ENCODE data around the gene BAIAP2L1. TPM values are rescaled to one million over a fixed set of nuclear protein-coding genes. Genes with fewer than 3 reads are reported as not detected.

Gene BAIAP2L1
- total RNA-seq, 1 donor from 2014 or later: 35.1 TPM

GRCh38 chr7:98307971-98308466 lies 92.9 kb downstream of the BAIAP2L1 start:
- no peak for DNase-seq (ENCODE audit: low spot score)
- Histone ChIP-seq H3K36me3 (no peaks in the 10 kb centered on the region), H2AFZ (replicated peaks) (no peak overlapping the region), H4K20me1 (ENCODE audit: low read depth) (peaks cover 4% of the 10 kb centered on the region), H3K4me1 (peaks cover 6% of the 10 kb centered on the region), H3K27ac (no peak overlapping the region), H3F3A (ENCODE audit: low read depth) (no peaks in the 10 kb centered on the region), H3K4me3 (no peak overlapping the region), H3K27me3 (no peaks in the 10 kb centered on the region), H3K79me2 (ENCODE audit: low read depth) (no peaks in the 10 kb centered on the region), H3K9ac (no peak overlapping the region), H3K9me3 (ENCODE audit: low read depth) (no peaks in the 10 kb centered on the region), H3K4me2 (no peak overlapping the region)
- Mint-ChIP-seq H3K27ac (no peak overlapping the region), H3K36me3 (peaks cover 7% of the 10 kb centered on the region), H3K9me3 (no peaks in the 10 kb centered on the region), H3K4me3 (no peak overlapping the region), H3K27me3 (ENCODE audit: insufficient read depth, low read depth) (peaks cover 2% of the 10 kb centered on the region), H3K4me1 (peaks cover 5% of the 10 kb centered on the region)
- TF ChIP-seq EZH2phosphoT487 (IDR thresholded peaks at IDR 0.05) (no peak), CTCF (IDR thresholded peaks at IDR 0.05) (no peak), EZH2 (IDR thresholded peaks at IDR 0.05) (no peak)

GRCh38 chr7:98305951-98306535 lies 94.8 kb downstream of the BAIAP2L1 start:
- Histone ChIP-seq H3K4me1 (peaks cover 6% of the 10 kb centered on the region), H4K20me1 (ENCODE audit: low read depth) (peaks cover 4% of the 10 kb centered on the region), H3K9ac (no peak overlapping the region), H2AFZ (replicated peaks) (no peak overlapping the region), H3K79me2 (ENCODE audit: low read depth) (no peaks in the 10 kb centered on the region), H3K9me3 (ENCODE audit: low read depth) (no peaks in the 10 kb centered on the region), H3K27ac (no peak overlapping the region), H3K4me3 (no peak overlapping the region), H3K27me3 (no peaks in the 10 kb centered on the region), H3F3A (ENCODE audit: low read depth) (no peaks in the 10 kb centered on the region), H3K4me2 (no peak overlapping the region), H3K36me3 (no peaks in the 10 kb centered on the region)
- H3K4me3 Mint-ChIP-seq: no peak overlapping the region
- peaks cover 5% of the 10 kb centered on the region for H3K36me3 Mint-ChIP-seq
- peaks cover 4% of the 10 kb centered on the region for H3K27me3 Mint-ChIP-seq (ENCODE audit: insufficient read depth, low read depth)
- DNase-seq (ENCODE audit: low spot score): no peak
- no peaks in the 10 kb centered on the region for H3K9me3 Mint-ChIP-seq
- peak overlapping the region; percentile 66 for H3K27ac Mint-ChIP-seq
- TF ChIP-seq EZH2phosphoT487 (IDR thresholded peaks at IDR 0.05) (no peak), EZH2 (IDR thresholded peaks at IDR 0.05) (no peak), CTCF (IDR thresholded peaks at IDR 0.05) (no peak)
- peaks cover 3% of the 10 kb centered on the region for H3K4me1 Mint-ChIP-seq

- H3K79me2 ChIP-seq (ENCODE audit: low read depth): no peaks in the 10 kb centered on the region
- H3K4me3 Mint-ChIP-seq: no peak overlapping the region
- no peaks in the 10 kb centered on the region for H3F3A ChIP-seq (ENCODE audit: low read depth)
- H3K36me3 Mint-ChIP-seq: peaks cover 5% of the 10 kb centered on the region
- peaks cover 6% of the 10 kb centered on the region for H3K4me1 ChIP-seq
- no peaks in the 10 kb centered on the region for H3K9me3 ChIP-seq (ENCODE audit: low read depth)
- no peaks in the 10 kb centered on the region for H3K9me3 Mint-ChIP-seq
- DNase-seq (ENCODE audit: low spot score): no peak
- TF ChIP-seq EZH2 (IDR thresholded peaks at IDR 0.05): no peak
- TF ChIP-seq CTCF (IDR thresholded peaks at IDR 0.05): no peak
- no peak for TF ChIP-seq EZH2phosphoT487 (IDR thresholded peaks at IDR 0.05)
- peak overlapping the region; percentile 38 for H3K27ac Mint-ChIP-seq
- peaks cover 4% of the 10 kb centered on the region for H3K27me3 Mint-ChIP-seq (ENCODE audit: insufficient read depth, low read depth)
- H3K9ac ChIP-seq: no peak overlapping the region
- no peak overlapping the region for H3K4me3 ChIP-seq
- H3K4me1 Mint-ChIP-seq: peaks cover 8% of the 10 kb centered on the region
- no peaks in the 10 kb centered on the region for H3K27me3 ChIP-seq
- no peak overlapping the region for H3K27ac ChIP-seq
- peaks cover 4% of the 10 kb centered on the region for H4K20me1 ChIP-seq (ENCODE audit: low read depth)
- H3K4me2 ChIP-seq: no peak overlapping the region
- no peak overlapping the region for H2AFZ ChIP-seq (replicated peaks)
- no peaks in the 10 kb centered on the region for H3K36me3 ChIP-seq
Observed at GRCh38 chr7:98303906-98304305, 97.0 kb downstream of the BAIAP2L1 start.
